Erythroblast (primary cell): ENCODE measurements around the gene PRKRIP1.

Experiments
- GATA1 ChIP-seq: IDR thresholded peaks from 2 replicates; pipeline ENCODE4 v1.6.1; 2011; ENCODE audit warnings: low read depth, mild to moderate bottlenecking, control low read depth, low read length, moderate library complexity
- POLR2A ChIP-seq: IDR thresholded peaks from 2 replicates; pipeline ENCODE4 v1.6.1; 2011; ENCODE audit warnings: mild to moderate bottlenecking, low read length

DNA sequence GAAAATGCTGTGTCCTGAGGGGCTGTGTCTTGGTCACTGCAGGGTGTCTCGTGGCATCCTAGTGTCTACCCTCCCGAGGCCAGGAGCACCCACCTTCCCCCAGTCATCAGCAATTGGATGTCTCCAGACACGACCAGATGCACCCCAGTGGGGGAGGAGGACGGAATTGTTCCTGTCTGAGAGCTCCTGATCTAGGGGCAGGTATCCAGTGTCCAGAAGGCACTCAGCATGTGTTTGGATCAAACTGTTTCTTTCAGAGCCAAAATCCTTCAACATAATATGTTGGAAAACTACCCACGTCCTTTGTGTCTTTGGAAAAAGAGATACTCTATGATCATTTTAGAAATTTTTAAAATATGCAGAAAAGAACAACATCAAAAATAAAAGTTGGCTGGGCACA is 16.9 kb downstream of the PRKRIP1 start:
- no peak for TF ChIP-seq POLR2A
- TF ChIP-seq GATA1, result no peak
